ENCODE results near the gene F10.
A peak's percentile ranks its signal among the peaks of the same experiment; 100 is the strongest.

F10 gene

DNA sequence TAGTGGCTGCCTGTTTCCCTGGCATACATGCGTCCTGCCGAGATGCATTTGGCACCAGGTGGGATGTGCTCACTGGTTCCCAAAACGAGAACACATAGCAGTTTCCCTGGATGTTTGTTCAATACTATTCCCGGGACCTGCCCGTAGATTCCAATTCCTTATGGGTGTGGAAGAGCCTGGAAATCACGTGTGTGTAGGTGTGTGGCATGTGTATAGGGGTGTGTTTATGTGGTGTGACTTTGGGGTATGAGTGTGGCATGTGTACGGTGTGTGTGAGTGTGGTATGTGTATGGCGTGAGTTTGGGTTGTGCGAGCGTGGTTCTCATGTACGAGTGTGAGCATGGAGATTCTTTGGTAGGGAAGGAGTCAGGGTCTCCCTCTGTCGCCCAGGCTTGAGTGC lies 19.9 kb upstream of the F10 start:
- no peak for ATAC-seq (ENCODE audit: low read depth)

DNA sequence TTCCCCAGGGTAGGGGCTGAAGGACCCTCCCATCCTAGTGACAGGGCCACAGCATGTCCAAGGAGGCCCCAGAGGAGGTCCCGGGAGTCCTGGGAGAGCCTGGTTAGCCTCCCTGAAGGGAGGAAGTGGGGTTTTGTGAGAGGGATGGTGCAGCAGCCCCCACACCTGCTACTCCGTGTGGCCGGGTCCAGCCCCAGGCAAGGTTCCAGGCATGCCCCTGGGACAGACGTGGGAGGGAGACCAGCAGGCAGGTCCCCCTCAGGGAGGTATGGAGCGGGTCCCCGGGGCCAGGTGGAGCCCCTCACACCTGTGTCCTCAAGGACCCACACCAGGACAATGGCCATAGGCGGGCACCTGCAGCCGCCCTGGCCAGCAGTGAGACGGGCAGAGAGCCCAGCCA lies 19.0 kb upstream of the F10 start:
- ATAC-seq (ENCODE audit: low read depth) (no peak), DNase-seq (ENCODE audit: low spot score) (no peak)
- no peaks in the 10 kb centered on the region for H3K36me3 ChIP-seq (ENCODE audit: low read depth)
- H3K4me1 ChIP-seq (ENCODE audit: insufficient read depth, poor library complexity, severe bottlenecking) = no peaks in the 10 kb centered on the region
- H3K27me3 ChIP-seq (ENCODE audit: insufficient read depth, poor library complexity, severe bottlenecking) = peaks cover 14% of the 10 kb centered on the region
- H3K4me3 ChIP-seq (ENCODE audit: severe bottlenecking) = no peak overlapping the region
- TF ChIP-seq, protein P1, sequence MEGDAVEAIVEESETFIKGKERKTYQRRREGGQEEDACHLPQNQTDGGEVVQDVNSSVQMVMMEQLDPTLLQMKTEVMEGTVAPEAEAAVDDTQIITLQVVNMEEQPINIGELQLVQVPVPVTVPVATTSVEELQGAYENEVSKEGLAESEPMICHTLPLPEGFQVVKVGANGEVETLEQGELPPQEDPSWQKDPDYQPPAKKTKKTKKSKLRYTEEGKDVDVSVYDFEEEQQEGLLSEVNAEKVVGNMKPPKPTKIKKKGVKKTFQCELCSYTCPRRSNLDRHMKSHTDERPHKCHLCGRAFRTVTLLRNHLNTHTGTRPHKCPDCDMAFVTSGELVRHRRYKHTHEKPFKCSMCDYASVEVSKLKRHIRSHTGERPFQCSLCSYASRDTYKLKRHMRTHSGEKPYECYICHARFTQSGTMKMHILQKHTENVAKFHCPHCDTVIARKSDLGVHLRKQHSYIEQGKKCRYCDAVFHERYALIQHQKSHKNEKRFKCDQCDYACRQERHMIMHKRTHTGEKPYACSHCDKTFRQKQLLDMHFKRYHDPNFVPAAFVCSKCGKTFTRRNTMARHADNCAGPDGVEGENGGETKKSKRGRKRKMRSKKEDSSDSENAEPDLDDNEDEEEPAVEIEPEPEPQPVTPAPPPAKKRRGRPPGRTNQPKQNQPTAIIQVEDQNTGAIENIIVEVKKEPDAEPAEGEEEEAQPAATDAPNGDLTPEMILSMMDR (IDR thresholded peaks at IDR 0.05; ENCODE audit: poor library complexity, severe bottlenecking) = no peak
- no peaks in the 10 kb centered on the region for H3K9me3 ChIP-seq (ENCODE audit: severe bottlenecking)
- H3K27ac ChIP-seq (ENCODE audit: poor library complexity, severe bottlenecking) = no peak overlapping the region

More for the DNA sequence above, 19.9 kb upstream of the F10 start:
- Histone ChIP-seq H3K4me1 (ENCODE audit: insufficient read depth, poor library complexity, severe bottlenecking) (no peaks in the 10 kb centered on the region), H3K27me3 (ENCODE audit: insufficient read depth, poor library complexity, severe bottlenecking) (peaks cover 21% of the 10 kb centered on the region), H3K36me3 (ENCODE audit: low read depth) (no peaks in the 10 kb centered on the region), H3K27ac (ENCODE audit: poor library complexity, severe bottlenecking) (no peak overlapping the region), H3K4me3 (ENCODE audit: severe bottlenecking) (no peak overlapping the region), H3K9me3 (ENCODE audit: severe bottlenecking) (no peaks in the 10 kb centered on the region)
- TF ChIP-seq, protein P1 (IDR thresholded peaks at IDR 0.05; ENCODE audit: poor library complexity, severe bottlenecking) = no peak
- no peak for DNase-seq (ENCODE audit: low spot score)

DNA sequence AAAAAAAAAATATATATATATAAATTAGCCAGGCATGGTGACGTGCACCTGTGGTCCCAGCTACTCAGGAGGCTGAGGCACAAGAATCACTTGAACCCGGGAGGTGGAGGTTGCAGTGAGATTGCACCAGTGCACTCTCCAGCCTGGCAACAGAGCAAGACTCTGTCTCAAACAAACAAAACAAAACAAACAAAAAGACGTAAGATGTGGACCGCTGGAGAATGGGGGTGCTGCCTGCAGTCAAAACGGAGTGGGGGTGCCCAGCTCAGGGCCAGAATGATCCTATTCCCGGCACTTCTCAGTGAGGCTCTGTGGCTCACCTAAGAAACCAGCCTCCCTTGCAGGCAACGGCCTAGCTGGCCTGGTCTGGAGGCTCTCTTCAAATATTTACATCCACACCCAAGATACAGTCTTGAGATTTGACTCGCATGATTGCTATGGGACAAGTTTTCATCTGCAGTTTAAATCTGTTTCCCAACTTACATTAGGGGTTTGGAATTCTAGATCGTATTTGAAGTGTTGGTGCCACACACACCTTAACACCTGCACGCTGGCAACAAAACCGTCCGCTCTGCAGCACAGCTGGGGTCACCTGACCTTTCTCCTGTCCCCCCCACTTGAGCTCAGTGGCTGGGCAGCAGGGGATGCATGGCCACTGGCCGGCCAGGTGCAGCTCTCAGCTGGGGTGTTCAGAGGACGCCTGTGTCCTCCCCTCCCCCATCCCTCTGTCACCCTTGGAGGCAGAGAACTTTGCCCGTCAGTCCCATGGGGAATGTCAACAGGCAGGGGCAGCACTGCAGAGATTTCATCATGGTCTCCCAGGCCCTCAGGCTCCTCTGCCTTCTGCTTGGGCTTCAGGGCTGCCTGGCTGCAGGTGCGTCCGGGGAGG lies 17.3 kb upstream of the F10 start, which contains the start of gene F7:
Gene F7, plus strand, starts transcription at position 760 of the 889 bp plus-strand sequence. Its CDS starts 51 bp downstream, at position 811.
- Histone ChIP-seq H3K27ac (ENCODE audit: poor library complexity, severe bottlenecking) (no peak within 1 kb of the TSS), H3K36me3 (ENCODE audit: low read depth) (no peaks in the 10 kb centered on the region), H3K4me3 (ENCODE audit: severe bottlenecking) (no peak within 1 kb of the TSS), H3K4me1 (ENCODE audit: insufficient read depth, poor library complexity, severe bottlenecking) (no peaks in the 10 kb centered on the region), H3K27me3 (ENCODE audit: insufficient read depth, poor library complexity, severe bottlenecking) (peaks cover 13% of the 10 kb centered on the region), H3K9me3 (ENCODE audit: severe bottlenecking) (no peaks in the 10 kb centered on the region)
- DNase-seq (ENCODE audit: low spot score) = no peak
- ATAC-seq (ENCODE audit: low read depth) = peak; percentile 47; the same call in 2 of the 3 replicates
- TF ChIP-seq, protein P1 (IDR thresholded peaks at IDR 0.05; ENCODE audit: poor library complexity, severe bottlenecking) = no peak

DNA sequence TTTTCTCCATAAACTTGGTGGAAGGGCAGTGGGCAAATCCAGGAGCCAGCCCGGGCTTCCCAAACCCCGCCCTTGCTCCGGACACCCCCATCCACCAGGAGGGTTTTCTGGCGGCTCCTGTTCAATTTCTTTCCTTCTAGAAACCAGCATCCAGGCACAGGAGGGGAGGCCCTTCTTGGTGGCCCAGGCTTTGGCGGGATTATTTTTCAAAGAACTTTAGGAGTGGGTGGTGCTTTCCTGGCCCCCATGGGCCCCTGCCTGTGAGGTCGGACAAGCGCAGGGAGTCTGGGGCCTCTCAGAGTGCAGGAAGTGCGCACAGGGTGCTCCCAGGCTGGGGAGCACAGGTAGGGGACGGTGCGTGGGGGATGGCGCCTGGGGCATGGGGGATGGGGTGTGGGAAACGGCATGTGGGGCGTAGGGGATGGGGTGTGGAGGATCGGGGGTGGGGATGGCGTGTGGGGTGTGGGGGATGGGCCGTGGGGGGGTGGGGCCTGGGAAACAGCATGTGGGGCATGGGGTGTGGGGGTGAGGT lies 16.6 kb upstream of the F10 start:
- TF ChIP-seq, protein P1 (IDR thresholded peaks at IDR 0.05; ENCODE audit: poor library complexity, severe bottlenecking) = no peak

More for the DNA sequence above, 16.6 kb upstream of the F10 start:
- Histone ChIP-seq H3K36me3 (ENCODE audit: low read depth) (no peaks in the 10 kb centered on the region), H3K27me3 (ENCODE audit: insufficient read depth, poor library complexity, severe bottlenecking) (peaks cover 21% of the 10 kb centered on the region), H3K27ac (ENCODE audit: poor library complexity, severe bottlenecking) (no peak overlapping the region), H3K9me3 (ENCODE audit: severe bottlenecking) (no peaks in the 10 kb centered on the region), H3K4me1 (ENCODE audit: insufficient read depth, poor library complexity, severe bottlenecking) (no peaks in the 10 kb centered on the region), H3K4me3 (ENCODE audit: severe bottlenecking) (no peak overlapping the region)
- ATAC-seq (ENCODE audit: low read depth) (no peak), DNase-seq (ENCODE audit: low spot score) (no peak)
